ENCODE results near the gene CDC42EP2. TPM values are rescaled to one million over a fixed set of nuclear protein-coding genes. Genes with fewer than 3 reads are reported as not detected.

Gene CDC42EP2
- total and polyA plus RNA-seq, 2 of the 13 experiments (the other 11 are each of a cell fraction or from before 2014, with no cell fraction given) = 2.3 to 7.1 TPM

Other genes starting within 250 kb of the CDC42EP2 start
- gene CDCA5, start 230.8 kb upstream of the CDC42EP2 start, total RNA-seq (2016; rRNA removed; fragmentation: Illumina TruSeq; extraction: Trizol) = 50.6 and 63.1 TPM in 2 replicates
- 9.8 and 13.5 TPM in 2 replicates for gene CDCA5, start 230.8 kb upstream of the CDC42EP2 start, polyA plus RNA-seq (2011; rRNA removed)
- gene ZFPL1, start 230.6 kb upstream of the CDC42EP2 start, total RNA-seq (2016; rRNA removed; fragmentation: Illumina TruSeq; extraction: Trizol) = 27.6 and 32.2 TPM in 2 replicates
- gene ZFPL1, start 230.6 kb upstream of the CDC42EP2 start, polyA plus RNA-seq (2011; rRNA removed) = 49.7 and 56.0 TPM in 2 replicates
- 57.4 and 76.3 TPM in 2 replicates for gene VPS51, start 218.7 kb upstream of the CDC42EP2 start, total RNA-seq (2016; rRNA removed; fragmentation: Illumina TruSeq; extraction: Trizol)
- 90.6 and 104 TPM in 2 replicates for gene VPS51, start 218.7 kb upstream of the CDC42EP2 start, polyA plus RNA-seq (2011; rRNA removed)
- gene TM7SF2, start 203.0 kb upstream of the CDC42EP2 start, total RNA-seq (2016; rRNA removed; fragmentation: Illumina TruSeq; extraction: Trizol) = 28.8 and 66.9 TPM in 2 replicates
- gene TM7SF2, start 203.0 kb upstream of the CDC42EP2 start, polyA plus RNA-seq (2011; rRNA removed) = 56.0 and 75.6 TPM in 2 replicates
- 5.7 and 6.5 TPM in 2 replicates for gene ZNHIT2, start 197.2 kb upstream of the CDC42EP2 start, total RNA-seq (2016; rRNA removed; fragmentation: Illumina TruSeq; extraction: Trizol)
- 1.1 TPM in 2 replicates for gene ZNHIT2, start 197.2 kb upstream of the CDC42EP2 start, polyA plus RNA-seq (2011; rRNA removed)
- gene FAU, start 192.7 kb upstream of the CDC42EP2 start, total RNA-seq (2016; rRNA removed; fragmentation: Illumina TruSeq; extraction: Trizol) = 869 and 1,024 TPM in 2 replicates
- gene FAU, start 192.7 kb upstream of the CDC42EP2 start, polyA plus RNA-seq (2011; rRNA removed) = 374 and 392 TPM in 2 replicates
- 53.3 and 63.2 TPM in 2 replicates for gene MRPL49, start 192.5 kb upstream of the CDC42EP2 start, total RNA-seq (2016; rRNA removed; fragmentation: Illumina TruSeq; extraction: Trizol)
- gene MRPL49, start 192.5 kb upstream of the CDC42EP2 start, polyA plus RNA-seq (2011; rRNA removed) = 39.2 and 41.4 TPM in 2 replicates
- gene SYVN1, start 180.3 kb upstream of the CDC42EP2 start, total RNA-seq (2016; rRNA removed; fragmentation: Illumina TruSeq; extraction: Trizol) = 7.4 and 10.3 TPM in 2 replicates
- gene SYVN1, start 180.3 kb upstream of the CDC42EP2 start, polyA plus RNA-seq (2011; rRNA removed) = 22.5 and 25.8 TPM in 2 replicates
- 0.15 TPM in 1 of 2 replicates, not detected in the other for gene SPDYC, start 144.6 kb upstream of the CDC42EP2 start, total RNA-seq (2016; rRNA removed; fragmentation: Illumina TruSeq; extraction: Trizol)
- gene SPDYC, start 144.6 kb upstream of the CDC42EP2 start, polyA plus RNA-seq (2011; rRNA removed) = 0.26 and 0.33 TPM in 2 replicates
- 51.2 and 57.3 TPM in 2 replicates for gene CAPN1, start 132.9 kb upstream of the CDC42EP2 start, total RNA-seq (2016; rRNA removed; fragmentation: Illumina TruSeq; extraction: Trizol)
- 82.6 and 92.6 TPM in 2 replicates for gene CAPN1, start 132.9 kb upstream of the CDC42EP2 start, polyA plus RNA-seq (2011; rRNA removed)
- gene POLA2, start 52.9 kb upstream of the CDC42EP2 start, total RNA-seq (2016; rRNA removed; fragmentation: Illumina TruSeq; extraction: Trizol) = 10.7 and 15.6 TPM in 2 replicates
- 9.1 and 9.7 TPM in 2 replicates for gene POLA2, start 52.9 kb upstream of the CDC42EP2 start, polyA plus RNA-seq (2011; rRNA removed)
- gene DPF2, start 19.0 kb downstream of the CDC42EP2 start, total RNA-seq (2016; rRNA removed; fragmentation: Illumina TruSeq; extraction: Trizol) = 30.4 and 31.0 TPM in 2 replicates
- 20.4 and 21.0 TPM in 2 replicates for gene DPF2, start 19.0 kb downstream of the CDC42EP2 start, polyA plus RNA-seq (2011; rRNA removed)
- 4.0 and 4.9 TPM in 2 replicates for gene TIGD3, start 39.9 kb downstream of the CDC42EP2 start, total RNA-seq (2016; rRNA removed; fragmentation: Illumina TruSeq; extraction: Trizol)
- gene TIGD3, start 39.9 kb downstream of the CDC42EP2 start, polyA plus RNA-seq (2011; rRNA removed) = 0.49 and 1.0 TPM in 2 replicates
- gene SLC25A45, start 67.8 kb downstream of the CDC42EP2 start, total RNA-seq (2016; rRNA removed; fragmentation: Illumina TruSeq; extraction: Trizol) = 2.1 and 3.4 TPM in 2 replicates
- gene SLC25A45, start 67.8 kb downstream of the CDC42EP2 start, polyA plus RNA-seq (2011; rRNA removed) = 1.2 and 1.9 TPM in 2 replicates
- 18.0 and 20.6 TPM in 2 replicates for gene FRMD8, start 71.8 kb downstream of the CDC42EP2 start, total RNA-seq (2016; rRNA removed; fragmentation: Illumina TruSeq; extraction: Trizol)
- 5.8 and 9.4 TPM in 2 replicates for gene FRMD8, start 71.8 kb downstream of the CDC42EP2 start, polyA plus RNA-seq (2011; rRNA removed)
- gene NEAT1, start 107.9 kb downstream of the CDC42EP2 start, total RNA-seq (2016; rRNA removed; fragmentation: Illumina TruSeq; extraction: Trizol) = 10.5 and 20.5 TPM in 2 replicates
- gene NEAT1, start 107.9 kb downstream of the CDC42EP2 start, polyA plus RNA-seq (2011; rRNA removed) = 41.2 and 41.3 TPM in 2 replicates
- gene MALAT1, start 184.2 kb downstream of the CDC42EP2 start, total RNA-seq (2016; rRNA removed; fragmentation: Illumina TruSeq; extraction: Trizol) = 302 and 1,237 TPM in 2 replicates
- gene MALAT1, start 184.2 kb downstream of the CDC42EP2 start, polyA plus RNA-seq (2011; rRNA removed) = 143 and 217 TPM in 2 replicates
- 61.7 and 65.9 TPM in 2 replicates for gene SCYL1, start 210.2 kb downstream of the CDC42EP2 start, total RNA-seq (2016; rRNA removed; fragmentation: Illumina TruSeq; extraction: Trizol)
- gene SCYL1, start 210.2 kb downstream of the CDC42EP2 start, polyA plus RNA-seq (2011; rRNA removed) = 103 and 122 TPM in 2 replicates
- 4.2 and 12.2 TPM in 2 replicates for gene LTBP3, start 243.5 kb downstream of the CDC42EP2 start, total RNA-seq (2016; rRNA removed; fragmentation: Illumina TruSeq; extraction: Trizol)
- gene LTBP3, start 243.5 kb downstream of the CDC42EP2 start, polyA plus RNA-seq (2011; rRNA removed) = 60.3 and 68.1 TPM in 2 replicates